Bronchial epithelial cell (primary cell): ENCODE results near the gene CELF4. TPM values are rescaled to one million over a fixed set of nuclear protein-coding genes. Genes with fewer than 3 reads are reported as not detected.

Experiments used
- DNase-seq: peaks from one replicate; pipeline ENCODE4 v3.0.0-alpha.2; 2010; ENCODE audit warnings: low read depth
- FAIRE-seq: peaks from 2 replicates; lab custom pipeline; 2011; peaks lifted over from hg19 to GRCh38; lab: Jason Lieb, UNC
- H3K27me3 ChIP-seq: 2 replicates; pipeline ENCODE4 v1.5.1; 2011; ENCODE audit warnings: low read length; ENCODE audit not compliant: control insufficient read depth, insufficient read depth
- H3K36me3 ChIP-seq: 2 replicates; pipeline ENCODE4 v1.5.1; 2011; ENCODE audit warnings: low read length; ENCODE audit not compliant: control insufficient read depth, insufficient read depth
- H3K4me3 ChIP-seq: 2 replicates; pipeline ENCODE4 v1.5.1; 2011; ENCODE audit warnings: mild to moderate bottlenecking, low read depth, low read length, control low read depth
- total RNA-seq: library from RNA; depleted of rRNA; stranded (reverse); fragments of >200 nt; gene quantifications from 2 replicates; pipeline ENCODE4 v1.2.1, GENCODE V29; 2014
- TF ChIP-seq, protein P1 (sequence below): IDR thresholded peaks from 2 replicates; pipeline ENCODE4 v1.5.1; 2011; ENCODE audit warnings: mild to moderate bottlenecking, moderate library complexity, low read length, control low read depth, inconsistent platforms; ENCODE audit not compliant: insufficient read depth, severe bottlenecking

CELF4 gene
- total RNA-seq, 1 donor from 2014 or later, result not detected

DNA sequence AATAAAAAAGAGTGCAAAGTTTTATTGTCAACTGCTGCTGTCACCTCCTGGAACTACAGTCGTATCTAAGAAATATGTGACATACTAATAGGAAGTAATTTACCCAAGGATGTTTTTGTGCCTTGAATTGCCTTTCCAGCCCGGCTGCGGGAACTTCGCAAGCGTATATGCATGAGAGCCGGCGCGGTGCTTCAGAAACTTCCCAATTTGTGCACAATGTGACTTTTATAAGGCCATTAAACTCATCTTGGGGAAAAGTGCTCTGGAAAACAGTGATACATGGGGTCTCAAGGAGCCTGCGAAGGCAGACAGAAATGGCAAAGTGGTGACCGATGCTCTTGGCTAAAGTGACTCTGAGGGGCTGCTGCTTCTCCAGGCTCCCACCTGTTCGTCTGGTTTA, 41.7 kb upstream of the CELF4 start:
- Histone ChIP-seq H3K36me3 (no peaks in the 10 kb centered on the region), H3K27me3 (no peaks in the 10 kb centered on the region), H3K4me3 (no peak overlapping the region)
- TF ChIP-seq, protein P1, sequence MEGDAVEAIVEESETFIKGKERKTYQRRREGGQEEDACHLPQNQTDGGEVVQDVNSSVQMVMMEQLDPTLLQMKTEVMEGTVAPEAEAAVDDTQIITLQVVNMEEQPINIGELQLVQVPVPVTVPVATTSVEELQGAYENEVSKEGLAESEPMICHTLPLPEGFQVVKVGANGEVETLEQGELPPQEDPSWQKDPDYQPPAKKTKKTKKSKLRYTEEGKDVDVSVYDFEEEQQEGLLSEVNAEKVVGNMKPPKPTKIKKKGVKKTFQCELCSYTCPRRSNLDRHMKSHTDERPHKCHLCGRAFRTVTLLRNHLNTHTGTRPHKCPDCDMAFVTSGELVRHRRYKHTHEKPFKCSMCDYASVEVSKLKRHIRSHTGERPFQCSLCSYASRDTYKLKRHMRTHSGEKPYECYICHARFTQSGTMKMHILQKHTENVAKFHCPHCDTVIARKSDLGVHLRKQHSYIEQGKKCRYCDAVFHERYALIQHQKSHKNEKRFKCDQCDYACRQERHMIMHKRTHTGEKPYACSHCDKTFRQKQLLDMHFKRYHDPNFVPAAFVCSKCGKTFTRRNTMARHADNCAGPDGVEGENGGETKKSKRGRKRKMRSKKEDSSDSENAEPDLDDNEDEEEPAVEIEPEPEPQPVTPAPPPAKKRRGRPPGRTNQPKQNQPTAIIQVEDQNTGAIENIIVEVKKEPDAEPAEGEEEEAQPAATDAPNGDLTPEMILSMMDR, result no peak
- no peak for FAIRE-seq
- DNase-seq, result no peak

GRCh38 chr18:37604032-37604431, 38.4 kb upstream of the CELF4 start:
- H3K4me3 ChIP-seq, result no peak overlapping the region
- no peaks in the 10 kb centered on the region for H3K27me3 ChIP-seq
- TF ChIP-seq, protein P1, result no peak
- no peaks in the 10 kb centered on the region for H3K36me3 ChIP-seq
- DNase-seq (no peak), FAIRE-seq (no peak)

DNA sequence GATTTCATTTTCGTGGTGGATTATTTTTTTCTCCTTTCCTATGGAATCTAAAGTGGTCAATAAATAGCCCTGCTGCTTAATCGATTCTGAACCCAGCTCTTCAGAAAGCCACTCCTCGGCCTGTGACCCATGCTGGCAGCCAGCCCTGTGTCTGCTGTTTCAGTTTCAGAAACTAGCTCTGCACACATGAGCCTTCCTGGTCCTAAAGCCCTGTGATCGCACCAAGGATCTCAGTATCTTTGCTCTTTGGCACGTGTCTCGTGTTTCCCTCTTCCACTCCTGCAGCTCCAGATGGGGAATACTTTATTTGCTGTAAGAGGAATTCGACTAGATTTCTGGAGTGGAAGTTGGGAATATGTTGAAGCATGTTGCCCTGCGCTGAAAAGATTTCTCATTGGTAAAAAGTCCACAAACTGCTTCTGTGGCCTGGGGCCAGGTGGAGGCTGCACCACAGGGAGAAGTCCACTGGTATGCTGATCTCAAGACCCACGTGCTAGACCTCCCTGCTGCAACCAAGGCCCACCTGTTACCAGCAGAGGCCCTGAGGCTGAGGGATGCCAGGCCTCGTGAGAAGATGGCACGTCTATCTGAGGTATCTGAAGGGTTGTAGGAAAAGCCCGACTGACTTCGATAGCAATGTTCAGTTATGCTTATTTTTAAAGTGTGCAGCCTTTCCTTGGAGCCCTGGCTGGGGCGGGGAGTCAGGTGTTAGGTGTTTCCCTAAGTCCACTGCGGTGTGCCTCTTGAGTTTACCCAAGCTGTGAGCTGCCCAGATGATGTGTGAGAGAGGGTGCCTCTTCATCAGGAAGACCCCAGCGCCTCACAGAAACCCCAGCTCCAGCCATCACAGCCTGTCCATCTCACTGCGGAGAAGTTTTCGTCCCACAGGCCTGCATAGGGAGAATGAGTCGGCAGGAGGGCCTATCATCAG, 33.6 kb upstream of the CELF4 start:
- FAIRE-seq, result no peak
- no peak for DNase-seq
- H3K27me3 ChIP-seq, result no peaks in the 10 kb centered on the region
- no peak overlapping the region for H3K4me3 ChIP-seq
- TF ChIP-seq, protein P1, result no peak
- no peaks in the 10 kb centered on the region for H3K36me3 ChIP-seq

DNA sequence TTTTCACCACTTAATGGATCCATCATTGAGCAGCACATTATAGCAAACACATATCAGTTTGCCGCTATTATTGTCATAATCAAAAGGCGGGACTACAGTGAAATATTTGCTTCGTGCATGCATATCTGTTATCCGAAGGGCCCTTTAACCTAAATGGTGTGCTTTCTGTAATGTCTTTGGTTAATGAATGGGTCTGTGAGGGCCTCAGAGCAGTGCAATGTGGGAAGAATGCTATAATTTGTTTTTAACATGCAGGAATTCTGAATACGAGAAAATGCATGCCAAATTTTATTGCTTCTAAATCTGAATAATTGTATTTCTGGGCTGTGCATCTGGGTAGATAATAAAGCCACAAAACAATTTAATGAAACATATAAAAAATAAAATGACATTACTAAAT, 32.8 kb upstream of the CELF4 start:
- FAIRE-seq, result no peak
- TF ChIP-seq, protein P1, result no peak
- no peaks in the 10 kb centered on the region for H3K27me3 ChIP-seq
- no peak overlapping the region for H3K4me3 ChIP-seq
- DNase-seq, result no peak
- H3K36me3 ChIP-seq, result no peaks in the 10 kb centered on the region

DNA sequence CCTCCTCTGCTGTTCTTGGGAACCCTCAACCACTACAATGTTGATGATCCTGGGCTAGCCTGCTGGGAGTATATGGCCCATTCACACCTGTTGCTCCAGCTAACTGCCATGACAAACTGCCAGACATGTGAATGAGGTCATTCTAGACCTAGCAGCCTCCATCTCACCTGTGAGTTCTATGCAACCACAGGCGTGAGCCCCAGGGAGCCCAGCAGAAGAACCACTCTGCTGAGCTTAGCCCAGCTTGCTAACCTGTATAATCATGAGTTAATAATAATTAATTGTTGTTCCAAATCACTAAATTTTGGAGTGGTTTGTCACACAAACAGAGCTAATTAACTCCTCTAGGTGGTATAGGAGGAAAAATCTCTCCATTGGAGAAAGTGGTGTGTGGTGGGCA, 24.7 kb upstream of the CELF4 start:
- no peak for FAIRE-seq
- DNase-seq, result no peak
- Histone ChIP-seq H3K4me3 (no peak overlapping the region), H3K36me3 (no peaks in the 10 kb centered on the region), H3K27me3 (no peaks in the 10 kb centered on the region)
- TF ChIP-seq, protein P1, result no peak
